Lung microvascular endothelial cell (primary cell): ENCODE data around the gene AP1G2. TPM values are rescaled to one million over a fixed set of nuclear protein-coding genes. Genes with fewer than 3 reads are reported as not detected.
"Not testable (repeated sequence)": the region's sequence is repeated elsewhere in the genome, so short reads cannot be mapped to it uniquely, and the experiment has no call there.

Source experiments
- DNase-seq, 2 donors: peaks; one replicate each; pipeline versions ENCODE4 v3.0.0 to v3.0.0-alpha.2; 2010; ENCODE audit warnings: low read depth in 2 of 2
- total RNA-seq: library from RNA; depleted of rRNA; stranded (reverse); fragments of >200 nt; gene quantifications from 2 replicates; pipeline ENCODE4 v1.2.1, GENCODE V29; 2014

The AP1G2 gene
- total RNA-seq, 1 donor from 2014 or later: 23.8 TPM

DNA sequence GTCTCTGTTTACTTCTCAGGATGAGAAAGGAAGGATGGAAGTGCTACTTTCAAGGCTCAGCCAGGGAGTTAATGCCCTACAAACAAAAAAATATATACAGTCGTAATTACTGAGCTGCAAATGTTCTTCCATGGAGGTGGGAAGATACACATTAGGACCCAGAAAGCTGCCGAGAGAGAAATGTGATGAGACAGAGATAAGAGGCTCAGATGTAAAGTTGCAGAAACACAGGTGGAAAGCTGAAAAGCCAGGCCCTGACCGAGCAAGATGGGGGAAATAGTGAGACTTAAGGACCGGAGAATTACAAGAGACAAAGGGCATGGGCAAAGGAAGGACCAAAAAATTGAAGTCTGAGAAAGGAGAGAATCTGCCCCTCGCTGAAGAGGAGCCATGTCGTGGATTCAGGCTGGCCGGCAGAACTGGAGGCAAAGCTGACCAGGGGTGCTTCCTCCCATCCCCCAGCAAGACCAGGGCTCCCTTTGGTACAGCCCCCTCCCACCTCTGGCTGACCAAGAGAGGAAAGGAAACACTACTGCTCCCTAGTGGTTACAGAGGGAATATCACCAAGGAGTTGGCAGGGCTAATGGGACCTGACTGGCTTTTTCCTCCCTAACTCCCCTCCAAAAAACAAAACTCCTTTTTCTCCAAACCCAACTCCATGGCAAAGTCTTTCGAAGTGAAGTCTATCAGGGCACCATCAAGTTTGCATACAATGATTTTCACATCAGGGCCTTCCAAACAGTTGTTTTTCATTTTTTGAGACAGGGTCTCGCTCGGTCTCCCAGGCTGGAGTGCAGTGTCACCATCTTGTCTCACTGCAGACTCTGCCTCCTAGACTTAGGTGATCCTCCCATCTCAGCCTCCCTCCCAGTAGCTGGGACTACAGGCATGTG lies 28.1 kb downstream of the AP1G2 start:
- peak; percentile 41 to 56 for DNase-seq

DNA sequence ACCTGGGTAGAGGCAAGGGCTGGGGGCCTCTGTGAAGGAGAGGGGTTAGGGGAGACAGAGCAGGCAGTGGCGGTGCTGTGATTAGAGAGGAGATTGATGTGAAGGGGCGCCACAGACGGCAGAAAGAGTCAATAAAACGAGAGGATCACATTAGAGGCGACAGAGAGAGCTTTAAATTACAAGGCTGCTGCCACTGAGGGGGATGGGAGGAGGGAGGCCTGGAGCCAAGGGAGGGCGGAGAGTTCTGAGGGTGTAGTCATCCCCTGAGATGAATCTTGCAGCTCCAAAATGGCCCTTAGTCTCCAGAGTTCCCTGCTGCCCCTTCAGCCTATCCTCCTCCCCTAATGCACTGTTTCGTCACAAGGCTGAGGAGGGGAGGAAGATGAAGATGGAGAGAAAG lies 28.8 kb downstream of the AP1G2 start:
- DNase-seq: no peak

DNA sequence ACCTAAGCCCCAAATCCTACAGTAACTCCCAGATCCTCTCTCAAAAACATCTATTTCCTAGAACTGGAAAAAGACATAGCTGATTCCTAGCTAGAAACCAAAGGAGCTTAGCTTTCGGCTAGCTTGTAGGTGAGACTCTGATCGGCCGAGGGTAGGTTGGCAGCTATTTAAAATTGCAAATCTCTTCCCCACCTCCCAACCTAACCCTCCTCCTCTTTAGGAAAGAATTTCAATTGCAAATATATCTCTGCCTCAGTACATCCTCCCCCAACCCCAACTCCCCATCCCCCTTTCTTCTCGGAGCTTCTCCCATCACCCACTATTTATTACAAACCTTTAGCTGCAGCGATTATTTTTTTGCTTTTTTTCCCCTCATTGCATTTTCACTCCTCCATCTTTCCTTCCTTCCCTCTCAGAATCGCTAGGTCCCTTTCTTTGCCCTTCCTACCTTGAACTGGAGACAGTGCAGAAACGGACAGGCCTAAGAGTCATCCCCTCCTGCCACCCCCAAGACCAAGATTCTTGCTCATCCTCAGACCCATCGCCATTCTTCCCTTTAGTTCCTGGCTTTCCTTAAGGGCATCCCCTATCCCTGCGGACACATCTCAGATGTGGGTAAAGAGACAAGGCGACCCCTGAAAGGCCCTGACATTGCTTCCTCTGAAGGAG lies 29.4 kb downstream of the AP1G2 start:
- DNase-seq: no peak

DNA sequence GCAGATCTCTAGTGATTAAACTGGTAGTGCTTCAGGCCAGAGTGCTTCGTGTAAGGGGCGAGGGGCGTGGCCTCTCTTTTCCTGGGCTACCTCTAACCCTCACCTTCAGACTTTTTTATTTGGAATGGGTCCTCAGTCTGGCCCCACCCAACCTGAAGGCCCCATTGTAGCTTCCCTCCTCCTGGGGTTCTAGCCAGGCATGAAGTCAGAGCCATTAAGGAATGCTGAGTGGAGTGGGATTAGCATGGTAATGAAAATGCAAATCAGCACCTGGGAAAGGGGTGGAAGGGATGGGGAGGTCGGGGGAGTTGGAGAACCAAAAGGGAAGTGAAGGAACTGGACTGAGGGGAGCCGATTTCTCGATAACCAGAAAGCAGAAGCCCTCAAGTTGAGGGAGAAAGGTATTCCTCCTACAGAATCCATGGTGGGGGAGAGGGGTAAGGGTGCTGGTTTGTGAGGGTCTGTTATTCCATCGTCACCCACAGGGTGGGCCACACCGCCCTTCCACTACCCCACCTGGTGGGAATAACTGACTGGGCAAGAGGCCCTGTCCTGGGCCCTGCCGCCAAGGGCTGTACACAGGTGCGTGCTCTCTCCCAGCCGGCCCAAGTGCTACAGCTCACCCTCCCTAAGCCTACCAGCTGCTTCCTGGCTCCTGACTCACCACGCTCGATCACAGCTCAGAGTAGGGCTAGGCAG lies 30.1 kb downstream of the AP1G2 start:
- peak in 1 of 2 donors; percentile 41 for DNase-seq

DNA sequence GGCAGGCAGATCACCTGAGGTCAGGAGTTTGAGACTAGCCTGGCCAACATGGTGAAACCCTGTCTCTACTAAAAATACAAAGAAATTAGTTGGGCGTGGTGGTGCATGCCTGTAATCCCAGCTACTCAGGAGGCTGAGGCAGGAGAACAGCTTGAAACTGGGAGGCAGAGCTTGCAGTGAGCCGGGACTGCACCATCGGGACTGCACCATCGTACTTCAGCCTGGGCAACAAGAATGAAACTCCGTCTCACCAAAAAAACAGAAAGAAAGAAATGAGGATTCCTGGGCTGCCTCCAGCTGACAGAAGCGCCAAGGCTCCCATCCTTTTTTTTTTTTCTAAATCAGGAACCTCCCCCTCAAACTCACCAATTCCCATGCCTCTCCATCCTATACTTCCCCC lies 30.7 kb downstream of the AP1G2 start:
- not testable (repeated sequence) for DNase-seq

DNA sequence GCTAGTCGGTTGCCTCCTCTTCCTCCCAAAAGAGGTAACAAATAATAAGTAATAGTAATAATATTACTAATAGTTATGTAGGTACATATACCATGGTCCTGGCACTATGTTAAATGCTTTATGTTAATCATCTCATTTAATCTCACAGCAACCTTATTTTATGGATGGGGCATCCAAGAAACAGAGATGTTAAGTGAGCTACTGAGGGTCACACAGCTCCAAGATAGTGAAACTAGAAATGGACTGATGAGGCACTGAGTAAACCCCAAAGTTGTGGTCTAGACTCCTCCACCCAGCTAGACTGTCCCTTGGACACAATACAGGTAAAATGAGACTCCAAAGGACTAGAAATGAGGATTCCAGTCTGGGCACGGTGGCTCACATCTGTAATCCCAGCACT lies 31.1 kb downstream of the AP1G2 start:
- no peak for DNase-seq

DNA sequence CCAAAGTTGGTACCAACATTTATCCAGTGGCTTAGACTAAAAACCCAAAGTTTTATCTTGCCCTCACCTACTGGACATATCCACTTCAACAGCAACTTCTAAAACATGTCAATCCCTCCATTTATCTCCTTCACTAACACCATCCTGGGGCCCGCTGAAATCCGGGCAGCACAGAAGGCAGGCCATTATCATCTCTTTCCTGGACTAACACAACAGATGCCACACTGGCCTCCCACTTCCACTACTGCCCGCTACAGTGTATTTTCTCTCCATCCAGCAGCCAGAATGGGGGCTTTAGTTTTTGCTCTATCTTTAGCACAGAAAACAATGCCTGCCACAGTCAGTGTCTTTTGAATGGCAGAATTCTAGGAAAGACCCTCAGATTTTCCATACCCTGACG lies 31.6 kb downstream of the AP1G2 start:
- no peak for DNase-seq

DNA sequence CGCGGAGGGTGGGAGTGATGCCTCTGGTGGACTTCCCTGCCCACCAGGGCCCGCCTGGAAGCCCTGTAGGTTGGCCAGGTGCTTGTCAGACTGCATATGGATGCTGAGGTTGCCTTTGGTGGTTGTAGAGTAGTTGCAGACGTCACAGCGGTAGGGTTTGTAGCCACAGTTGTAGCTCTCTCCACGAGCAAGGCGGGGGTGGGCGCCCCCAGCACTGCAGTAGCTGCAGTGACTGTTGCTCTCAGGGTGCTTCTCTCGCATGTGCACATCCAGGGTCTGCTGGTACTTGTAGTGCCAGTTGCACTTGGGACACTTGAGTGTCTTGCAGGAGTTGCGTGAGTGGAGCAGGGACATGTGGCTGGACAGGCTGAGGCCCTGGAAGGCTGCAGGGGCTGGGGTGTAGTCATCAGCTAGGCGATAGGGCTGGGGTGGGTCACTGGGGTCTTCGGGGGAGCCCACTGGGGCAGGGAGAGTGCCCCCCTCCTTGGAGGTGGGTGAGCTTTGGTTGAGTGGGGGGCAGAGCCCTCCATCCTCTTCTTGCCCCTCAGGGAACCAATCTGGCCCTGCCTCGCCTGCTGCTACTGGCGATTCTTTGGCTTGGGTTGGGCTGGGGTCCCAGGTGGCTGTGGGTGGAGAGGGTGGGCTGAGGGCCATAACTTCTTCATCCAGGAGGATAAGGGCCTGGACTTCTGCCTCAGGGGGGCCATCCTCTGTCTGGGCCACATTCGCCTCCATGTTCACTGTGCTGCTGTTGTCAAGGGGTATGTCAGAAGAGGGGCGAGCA lies 33.7 kb downstream of the AP1G2 start:
- no peak for DNase-seq

DNA sequence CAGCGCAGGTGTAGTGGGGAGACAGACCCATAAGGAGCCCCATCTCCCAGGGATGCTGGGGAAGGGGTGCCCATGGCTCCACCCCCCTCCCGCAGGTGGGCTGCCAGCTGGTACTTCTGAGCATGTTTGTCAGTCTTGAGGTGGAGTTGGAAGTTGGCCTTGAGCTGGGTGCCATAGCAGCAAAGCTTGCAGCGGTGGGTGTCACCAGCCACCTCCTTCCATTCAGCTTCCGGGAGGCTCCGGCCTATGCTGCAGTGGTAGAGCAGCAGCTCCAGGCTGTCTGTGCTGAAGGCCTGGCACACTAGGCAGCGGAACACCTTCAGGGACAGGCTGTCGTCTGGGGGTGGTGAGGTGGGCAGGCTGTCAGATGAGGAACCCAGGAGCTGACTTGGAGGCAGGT lies 34.9 kb downstream of the AP1G2 start:
- no peak for DNase-seq

DNA sequence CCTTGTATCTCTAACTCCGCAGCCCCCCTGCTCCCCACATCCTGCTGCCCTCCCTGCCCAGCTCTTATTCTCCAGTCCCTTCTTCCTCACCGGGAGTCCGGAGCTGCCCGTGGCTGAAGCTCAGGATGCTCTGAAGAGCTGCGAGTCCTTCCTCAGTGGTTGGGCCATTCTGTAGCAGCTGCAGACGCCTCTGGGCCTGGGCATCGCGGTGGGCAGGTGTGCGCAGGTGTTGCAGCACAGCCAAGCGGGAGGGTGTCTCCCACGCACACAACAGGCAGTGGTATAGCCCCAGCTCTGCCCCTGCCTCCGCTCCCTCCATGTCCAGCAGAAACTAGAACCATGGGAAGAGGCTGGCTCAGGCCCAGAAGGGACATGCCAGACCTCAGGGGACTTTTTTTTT lies 36.2 kb downstream of the AP1G2 start:
- DNase-seq: no peak

DNA sequence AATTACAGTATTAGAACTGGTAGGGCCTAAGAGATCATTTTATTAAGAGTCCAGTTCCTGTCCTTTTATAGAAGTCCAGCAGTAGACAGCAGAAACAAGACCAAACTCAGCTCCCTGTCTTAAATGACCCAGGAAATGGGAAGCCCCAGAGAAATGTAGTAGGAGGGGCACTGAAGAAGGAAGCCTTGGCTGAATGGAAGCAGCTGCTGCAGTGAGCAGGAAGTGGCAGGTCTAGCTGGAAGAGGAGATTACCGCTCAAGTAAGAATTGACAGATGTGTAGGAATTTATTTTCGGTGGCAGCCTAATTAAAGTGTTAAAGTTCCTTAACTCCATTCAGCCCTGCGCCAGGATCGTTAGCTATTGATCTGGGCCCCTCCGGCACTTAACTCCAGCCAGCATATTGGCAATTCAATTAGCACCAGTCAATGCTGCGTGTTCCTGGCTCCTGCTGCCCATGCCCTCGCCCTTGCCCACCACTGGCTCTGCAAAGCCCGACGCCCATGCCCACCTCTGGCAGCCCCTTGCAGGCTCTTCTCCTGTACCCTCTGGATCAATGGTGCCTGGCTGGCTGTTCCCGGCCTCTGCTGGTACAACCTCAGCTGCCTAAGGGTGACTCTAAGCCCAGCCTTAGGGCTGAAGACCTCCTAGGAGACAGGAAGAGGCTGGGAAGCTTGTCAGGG lies 37.1 kb downstream of the AP1G2 start:
- no peak for DNase-seq

DNA sequence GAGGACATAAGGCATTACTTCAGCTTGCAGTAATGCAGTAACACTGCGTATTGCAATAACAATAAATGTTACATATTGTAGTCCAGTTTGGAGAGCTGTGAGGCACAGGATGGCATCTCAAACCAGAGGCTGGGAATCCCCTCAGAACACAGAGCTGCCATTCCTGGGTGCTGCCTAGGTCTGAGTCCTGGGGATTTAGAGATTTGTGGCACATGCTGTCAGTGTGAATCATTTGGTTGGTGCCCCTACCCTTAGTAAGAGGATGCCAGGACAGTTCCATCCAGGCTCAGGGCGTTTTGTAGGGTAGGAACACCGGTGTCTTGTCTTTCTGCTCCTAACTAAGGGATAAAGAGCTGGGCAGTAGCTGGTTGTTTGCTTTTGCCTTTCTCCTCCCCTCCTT lies 38.6 kb downstream of the AP1G2 start:
- no peak for DNase-seq

DNA sequence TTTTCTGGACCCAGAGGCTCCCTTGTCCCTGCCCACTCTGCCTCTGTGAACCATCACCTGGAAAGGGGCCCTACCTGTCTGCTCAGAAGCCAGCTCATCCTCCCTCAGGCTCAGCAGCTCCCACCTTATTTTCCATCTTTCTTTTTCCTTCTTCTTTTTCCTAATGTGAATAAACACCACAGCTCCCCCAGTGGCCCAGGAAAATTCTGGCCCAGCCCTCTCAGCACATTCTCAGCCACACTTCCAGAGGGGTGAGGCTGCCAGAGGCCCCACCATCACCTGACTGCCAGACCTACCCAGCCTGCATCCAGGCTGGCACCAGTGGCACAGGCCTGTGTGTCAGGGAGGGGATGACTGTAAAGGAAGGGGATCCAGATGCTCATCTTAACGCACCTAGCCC lies 39.0 kb downstream of the AP1G2 start:
- DNase-seq: no peak

DNA sequence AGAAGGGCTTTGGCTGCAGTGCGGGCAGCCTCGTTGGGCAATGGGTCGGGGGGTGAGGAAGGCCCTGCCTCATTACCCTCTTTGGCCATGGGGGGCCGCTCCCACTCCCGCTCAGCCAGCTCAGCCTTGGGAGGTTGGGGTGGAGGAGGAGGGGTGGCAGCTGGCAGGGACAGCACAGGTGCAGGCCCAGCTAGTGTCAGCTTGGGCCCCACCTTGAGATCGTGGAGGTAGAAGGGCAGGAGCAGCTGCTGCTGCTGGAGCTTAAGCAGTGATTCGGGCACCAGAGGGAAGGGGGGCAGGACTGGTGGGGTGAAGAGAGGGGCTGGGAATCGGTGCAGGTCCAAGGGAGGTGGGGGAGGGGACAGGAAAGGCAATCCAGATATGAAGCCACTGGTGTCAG lies 42.0 kb downstream of the AP1G2 start:
- DNase-seq: no peak

DNA sequence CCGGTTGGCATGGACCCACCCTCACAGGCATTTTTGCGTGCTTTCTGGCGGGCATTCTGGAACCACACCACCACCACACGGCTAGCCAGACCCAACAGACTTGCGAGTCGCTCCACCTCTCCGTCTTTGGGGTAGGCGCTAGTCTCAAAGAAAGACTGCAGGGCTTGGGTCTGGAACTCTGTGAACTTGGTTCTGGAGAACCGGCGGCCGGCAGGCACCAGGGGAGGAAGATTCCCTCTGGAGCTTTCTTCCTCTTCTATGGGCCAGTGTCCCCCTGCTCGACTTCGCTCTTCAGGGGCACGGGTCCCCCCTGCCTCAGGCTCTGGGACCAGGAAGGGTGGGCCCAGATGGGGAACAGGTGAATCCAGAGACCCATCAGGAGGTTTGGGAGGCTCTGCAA lies 42.6 kb downstream of the AP1G2 start:
- no peak for DNase-seq

DNA sequence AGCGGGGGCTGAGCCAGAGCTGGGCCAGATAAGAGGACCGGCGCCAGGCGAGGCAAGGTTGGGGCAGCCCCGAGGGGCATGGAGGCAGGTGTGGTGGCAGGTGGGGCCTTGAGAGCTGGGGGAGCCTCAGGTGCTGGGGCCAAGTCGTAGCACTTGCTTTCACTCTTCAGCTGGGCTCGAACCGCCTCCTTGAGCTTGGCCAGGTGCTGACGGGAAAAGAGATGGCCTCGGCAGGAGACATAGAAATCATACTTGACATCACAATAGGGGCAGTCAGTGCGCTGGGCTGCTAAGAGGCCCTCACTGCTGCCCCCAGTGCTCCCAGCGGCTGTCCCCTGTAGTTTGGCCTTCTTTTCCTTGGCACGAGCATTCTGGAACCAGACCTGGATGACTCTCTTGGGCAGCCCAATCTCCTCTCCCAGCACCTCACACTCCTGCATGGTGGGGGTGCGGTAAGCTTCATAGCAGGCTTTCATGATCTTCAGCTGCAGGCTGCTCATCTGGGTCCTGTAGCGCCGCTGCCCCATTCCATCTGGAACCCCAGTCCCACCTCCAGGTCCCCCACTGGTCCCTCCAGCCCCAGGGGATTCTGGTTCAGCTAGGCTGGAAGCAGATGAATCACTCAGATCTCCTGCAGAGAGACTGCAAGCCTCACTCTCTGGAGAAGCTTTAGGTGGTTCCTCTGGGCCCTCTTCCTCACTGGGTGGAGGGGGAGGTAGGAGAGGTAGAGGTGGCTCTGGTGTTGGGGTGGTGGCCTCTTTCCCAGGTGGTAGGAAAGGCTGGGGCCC lies 44.2 kb downstream of the AP1G2 start:
- DNase-seq: no peak

DNA sequence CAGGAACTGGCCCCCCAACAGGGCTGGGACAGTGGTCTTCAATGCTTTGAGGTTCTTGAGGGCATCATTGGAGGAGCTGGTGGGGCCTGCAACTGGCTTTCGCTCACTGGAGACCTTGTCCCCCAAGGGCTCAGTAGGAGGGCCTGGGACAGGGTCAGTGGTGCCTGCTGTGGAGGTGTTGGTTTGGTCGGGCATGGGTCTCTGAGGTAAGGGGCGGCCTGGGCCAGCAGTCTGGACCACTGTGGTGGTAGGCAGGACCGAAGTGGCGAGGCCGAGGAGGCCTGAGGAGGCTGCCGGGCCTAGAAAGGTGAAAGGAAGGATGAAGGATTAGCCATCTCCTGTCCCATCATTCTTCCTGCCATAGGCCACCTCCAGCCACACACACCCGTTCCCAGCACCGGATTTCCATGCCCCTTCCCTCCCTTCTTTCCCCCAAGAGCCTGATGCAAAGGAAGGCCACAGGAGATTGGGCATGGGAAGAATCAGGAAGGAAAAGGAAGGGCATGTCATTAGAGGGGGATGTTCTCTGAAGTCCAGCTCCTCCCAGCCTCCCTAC lies 44.9 kb downstream of the AP1G2 start:
- no peak for DNase-seq

DNA sequence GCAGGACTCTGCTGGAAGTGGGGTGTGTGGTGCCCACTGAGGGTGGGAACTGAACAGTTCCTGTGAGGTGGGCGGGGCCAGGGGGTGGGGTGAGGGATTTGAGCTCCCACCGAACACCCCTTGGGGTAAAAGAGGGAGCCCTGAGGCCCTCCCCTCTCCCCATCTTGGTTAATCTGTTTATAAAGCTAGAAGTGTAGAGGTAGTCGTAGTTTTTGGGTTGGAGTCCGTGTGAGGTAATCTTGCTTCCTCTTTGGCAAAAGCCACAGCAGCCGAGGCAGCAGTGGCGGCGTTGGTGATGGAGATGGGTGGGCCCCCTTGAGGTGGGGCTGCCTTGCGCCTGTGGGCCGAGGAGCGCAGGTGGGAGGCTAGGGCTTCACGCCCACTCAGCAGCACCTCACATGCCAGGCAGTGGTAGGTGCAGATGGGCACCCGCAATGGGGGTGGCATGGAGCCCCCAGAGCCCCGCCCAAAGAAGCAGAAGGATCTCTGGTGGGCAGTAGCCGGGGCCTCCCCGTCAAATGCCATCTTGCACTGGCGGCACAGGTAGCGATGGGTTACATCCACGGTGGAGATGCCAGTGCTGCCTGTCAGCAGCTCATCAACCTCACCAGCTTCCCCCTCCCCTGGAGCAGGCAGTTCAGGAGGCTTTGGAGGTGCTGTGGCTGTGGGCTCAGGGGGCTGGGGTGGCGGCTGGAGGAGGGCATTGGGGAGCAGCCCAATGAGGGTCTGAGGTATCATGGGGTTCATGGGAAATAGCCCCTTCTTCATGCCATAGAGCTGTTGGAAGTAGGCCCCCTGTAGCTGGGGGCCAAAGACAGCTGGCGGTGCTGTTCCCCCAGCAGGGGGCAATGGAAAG lies 45.6 kb downstream of the AP1G2 start:
- DNase-seq: no peak
